ENCODE results near the gene TMTC2. TPM values are rescaled to one million over a fixed set of nuclear protein-coding genes. Genes with fewer than 3 reads are reported as not detected.

Gene TMTC2
- total and polyA plus RNA-seq, 10 of the 15 experiments (the other 5 are each of a cell fraction or from before 2014, with no cell fraction given): 0.14 to 9.7 (median 1.2) TPM

GRCh38 chr12:83016991-83017390, 330.3 kb downstream of the TMTC2 start:
- 57% methylated on average over 1 of the region's 1 CpG for WGBS (ENCODE audit: insufficient coverage, insufficient replicate concordance, low lambda C conversion rate, missing lambda C conversion rate)
- H3K9ac ChIP-seq (ENCODE audit: control insufficient read depth, insufficient read depth, low read length): no peak overlapping the region
- no peak overlapping the region for H2AFZ ChIP-seq (ENCODE audit: control insufficient read depth, low read depth, low read length)
- intact Hi-C loops (cut with micrococcal nuclease; ENCODE audit: unreplicated experiment): no loop called here
- DNase-seq (ENCODE audit: low read depth, low spot score) (no peak), ATAC-seq (no peak), FAIRE-seq (no peak)
- H3K27ac ChIP-seq (ENCODE audit: control insufficient read depth, insufficient read depth): no peak overlapping the region
- H3K4me1 ChIP-seq (ENCODE audit: control insufficient read depth, insufficient read depth, low read length): no peaks in the 10 kb centered on the region
- SMC1A ChIA-PET (ENCODE audit: uncharacterized antibody, unreplicated experiment): no interaction called here
- H3K79me2 ChIP-seq (ENCODE audit: control insufficient read depth, insufficient read depth, low read length): no peaks in the 10 kb centered on the region
- POLR2A ChIA-PET: no interaction called here
- no peaks in the 10 kb centered on the region for H3K9me3 ChIP-seq (replicated peaks; ENCODE audit: control insufficient read depth, insufficient read depth, low read length)
- BruUV-seq (replicated peaks): no TSS peak
- no peak overlapping the region for H3K4me2 ChIP-seq (ENCODE audit: control insufficient read depth, insufficient read depth)
- H4K20me1 ChIP-seq (ENCODE audit: control insufficient read depth, insufficient read depth): no peaks in the 10 kb centered on the region
- no peaks in the 10 kb centered on the region for H3K27me3 ChIP-seq (replicated peaks in 1 of 2; ENCODE audit: control insufficient read depth in 2 of 2, insufficient read depth in 2 of 2, low read length in 1 of 2)
- RAD21 ChIA-PET (ENCODE audit: unreplicated experiment): no interaction called here
- CTCF ChIA-PET: no interaction called here
- H3K36me3 ChIP-seq (ENCODE audit: control insufficient read depth in 2 of 2, insufficient read depth in 2 of 2, low read length in 1 of 2): no peaks in the 10 kb centered on the region
- TF ChIP-seq E2F4 (IDR thresholded peaks at IDR 0.05; ENCODE audit: low read depth, low read length) (no peak), TCF7 (IDR thresholded peaks at IDR 0.05; ENCODE audit: borderline replicate concordance) (no peak), RFX5 (IDR thresholded peaks at IDR 0.05; ENCODE audit: low read depth, low read length) (no peak), POU2F2 (IDR thresholded peaks at IDR 0.05; ENCODE audit: borderline replicate concordance, low read depth, low read length) (no peak)
- in situ Hi-C loops (cut with MboI): loop anchor here (25.0 kb wide), 1 partner anchor 795 kb away; no protein-coding TSS in a partner anchor
- H3K4me3 ChIP-seq: no peak overlapping the region

GRCh38 chr12:83018088-83018487, 331.4 kb downstream of the TMTC2 start:
- H3K4me2 ChIP-seq (ENCODE audit: control insufficient read depth, insufficient read depth): no peak overlapping the region
- H3K9ac ChIP-seq (ENCODE audit: control insufficient read depth, insufficient read depth, low read length): no peak overlapping the region
- FAIRE-seq (no peak), DNase-seq (ENCODE audit: low read depth, low spot score) (no peak), ATAC-seq (no peak)
- no peaks in the 10 kb centered on the region for H3K79me2 ChIP-seq (ENCODE audit: control insufficient read depth, insufficient read depth, low read length)
- CTCF ChIA-PET: no interaction called here
- no peak overlapping the region for H2AFZ ChIP-seq (ENCODE audit: control insufficient read depth, low read depth, low read length)
- H3K36me3 ChIP-seq (ENCODE audit: control insufficient read depth in 2 of 2, insufficient read depth in 2 of 2, low read length in 1 of 2): no peaks in the 10 kb centered on the region
- no peak overlapping the region for H3K27ac ChIP-seq (ENCODE audit: control insufficient read depth, insufficient read depth)
- no peaks in the 10 kb centered on the region for H3K27me3 ChIP-seq (replicated peaks in 1 of 2; ENCODE audit: control insufficient read depth in 2 of 2, insufficient read depth in 2 of 2, low read length in 1 of 2)
- 75% methylated on average over 4 of the region's 4 CpGs for WGBS (ENCODE audit: insufficient coverage, insufficient replicate concordance, low lambda C conversion rate, missing lambda C conversion rate)
- RAD21 ChIA-PET (ENCODE audit: unreplicated experiment): no interaction called here
- POLR2A ChIA-PET: no interaction called here
- no peaks in the 10 kb centered on the region for H3K4me1 ChIP-seq (ENCODE audit: control insufficient read depth, insufficient read depth, low read length)
- in situ Hi-C loops (cut with MboI) (loop anchor here (25.0 kb wide), 1 partner anchor 794 kb away; no protein-coding TSS in a partner anchor), intact Hi-C loops (cut with micrococcal nuclease; ENCODE audit: unreplicated experiment) (no loop called here)
- H3K9me3 ChIP-seq (replicated peaks; ENCODE audit: control insufficient read depth, insufficient read depth, low read length): no peaks in the 10 kb centered on the region
- no TSS peak for BruUV-seq (replicated peaks)
- no peak overlapping the region for H3K4me3 ChIP-seq
- SMC1A ChIA-PET (ENCODE audit: uncharacterized antibody, unreplicated experiment): interaction anchor here (0.6 kb wide), 2 partner anchors 147 to 1961 kb away, joined by 3 to 4 read pairs; no protein-coding TSS in a partner anchor
- no peaks in the 10 kb centered on the region for H4K20me1 ChIP-seq (ENCODE audit: control insufficient read depth, insufficient read depth)
- TF ChIP-seq BACH1 (IDR thresholded peaks at IDR 0.05; ENCODE audit: borderline replicate concordance) (no peak), CEBPB (IDR thresholded peaks at IDR 0.05; ENCODE audit: borderline replicate concordance in 1 of 2, low read depth in 2 of 2, low read length in 2 of 2) (no peak), MYB (IDR thresholded peaks at IDR 0.05; ENCODE audit: borderline replicate concordance, low read depth, low read length) (no peak), POU2F2 (IDR thresholded peaks at IDR 0.05; ENCODE audit: borderline replicate concordance, low read depth, low read length) (no peak), SREBF1 (IDR thresholded peaks at IDR 0.05; ENCODE audit: low read length) (no peak), CREM (IDR thresholded peaks at IDR 0.05; ENCODE audit: low read depth) (no peak), ZNF217 (IDR thresholded peaks at IDR 0.05) (no peak), MLLT1 (IDR thresholded peaks at IDR 0.05) (no peak), MTA2 (IDR thresholded peaks at IDR 0.05; ENCODE audit: low read depth) (no peak), EP300 (IDR thresholded peaks at IDR 0.05; ENCODE audit: borderline replicate concordance in 1 of 2, control insufficient read depth in 1 of 2, low read depth in 2 of 2, low read length in 2 of 2) (no peak), SIN3A (IDR thresholded peaks at IDR 0.05; ENCODE audit: low read depth, low read length) (no peak)

Measured in GM12878 (cell line).